Fibroblast of skin of left biceps (primary cell): ENCODE measurements around the gene OR10T2.
"Not testable (repeated sequence)": the region's sequence is repeated elsewhere in the genome, so short reads cannot be mapped to it uniquely, and the experiment has no call there.

Experiments
- DNase-seq, 2 experiments: peaks; one replicate each; pipeline ENCODE4 v3.0.0-alpha.2; 2013; ENCODE audit warnings: low read depth in 2 of 2

OR10T2 gene

DNA sequence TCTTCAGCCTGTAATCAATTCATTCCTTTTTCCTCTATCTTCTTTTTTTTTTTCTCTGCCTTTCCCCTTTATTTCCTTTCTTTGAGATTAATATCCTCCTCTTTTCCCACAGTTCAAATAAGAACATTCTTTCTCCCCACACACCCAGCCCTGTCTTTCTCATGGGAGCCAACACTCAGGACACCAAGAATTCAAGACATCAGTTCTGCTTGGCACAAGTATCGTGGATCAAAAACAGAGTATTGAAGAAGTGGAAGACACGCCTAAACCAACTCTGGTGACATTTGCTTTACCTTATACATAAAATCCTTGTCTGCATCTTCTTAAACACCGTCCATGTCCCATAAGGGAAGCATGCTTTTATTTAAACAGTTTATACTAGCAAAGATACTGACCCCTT, 42.6 kb downstream of the OR10T2 start:
- DNase-seq, result no peak

DNA sequence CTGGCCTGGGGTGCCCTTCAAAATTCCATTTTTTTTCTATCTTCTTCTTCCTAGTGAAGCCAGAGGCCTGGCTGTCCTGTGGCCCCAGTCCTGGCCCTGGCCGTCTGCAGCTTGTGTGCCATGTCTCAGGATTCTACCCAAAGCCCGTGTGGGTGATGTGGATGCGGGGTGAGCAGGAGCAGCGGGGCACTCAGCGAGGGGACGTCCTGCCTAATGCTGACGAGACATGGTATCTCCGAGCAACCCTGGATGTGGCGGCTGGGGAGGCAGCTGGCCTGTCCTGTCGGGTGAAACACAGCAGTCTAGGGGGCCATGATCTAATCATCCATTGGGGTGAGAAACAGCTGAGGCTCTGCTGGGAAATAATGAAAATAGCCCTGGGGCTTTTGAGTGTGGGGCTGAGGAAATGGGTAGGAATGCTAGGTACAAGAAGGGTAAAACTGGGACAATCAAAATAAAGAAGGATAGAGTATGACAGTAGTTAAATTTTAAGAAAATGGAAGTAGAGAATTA, 43.4 kb downstream of the OR10T2 start:
- DNase-seq, result no peak

DNA sequence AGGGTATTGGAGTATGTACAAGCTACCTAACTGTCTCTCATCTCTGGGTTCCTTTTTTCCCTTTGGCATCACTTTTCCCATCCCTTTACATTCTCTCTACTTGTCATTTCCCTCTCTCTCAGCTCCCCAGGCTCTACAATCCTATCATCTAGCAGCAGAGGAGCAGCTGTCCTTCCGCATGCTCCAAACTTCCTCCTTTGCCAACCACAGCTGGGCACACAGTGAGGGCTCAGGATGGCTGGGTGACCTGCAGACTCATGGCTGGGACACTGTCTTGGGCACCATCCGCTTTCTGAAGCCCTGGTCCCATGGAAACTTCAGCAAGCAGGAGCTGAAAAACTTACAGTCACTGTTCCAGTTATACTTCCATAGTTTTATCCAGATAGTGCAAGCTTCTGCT, 45.0 kb downstream of the OR10T2 start:
- DNase-seq, result no peak

- DNase-seq, result no peak
Measured at GRCh38 chr1:158353303-158354075, 45.8 kb downstream of the OR10T2 start, which contains the start of gene CD1E. CD1E (plus strand) TSS chr1:158353894; CDS start chr1:158353989, 95 bp downstream.

GRCh38 chr1:158348946-158349345, 50.3 kb downstream of the OR10T2 start:
- not testable (repeated sequence) for DNase-seq
